Thoracic aorta (tissue), 2 donors: ENCODE results near the gene CHCHD2. TPM values are rescaled to one million over a fixed set of nuclear protein-coding genes. Genes with fewer than 3 reads are reported as not detected.
A peak's percentile ranks its signal among the peaks of the same experiment; 100 is the strongest.

Experiments used
- ATAC-seq: fragments of 150-250 bp; one replicate; pipeline ENCODE4 v1.8.0; 2017; ENCODE audit warnings: low read depth; ENCODE audit not compliant: insufficient number of reproducible peaks, low FRiP score
- DNase-seq: peaks from one replicate; pipeline ENCODE4 v3.0.0-alpha.2; 2020; ENCODE audit warnings: low spot score
- H3K27ac ChIP-seq, 2 donors: fragments of 200-600 bp; sonication (generic); 1 replicate in 1 of 2; 2 replicates in 1 of 2; pipeline ENCODE4 v1.5.1; 2016; ENCODE audit warnings: mild to moderate bottlenecking in 2 of 2, moderate library complexity in 2 of 2
- H3K27me3 ChIP-seq: fragments of 200-600 bp; sonication (generic); replicated peaks from 2 replicates; pipeline ENCODE4 v1.6.0; 2016; ENCODE audit warnings: mild to moderate bottlenecking; ENCODE audit not compliant: insufficient read depth
- H3K36me3 ChIP-seq: fragments of 200-600 bp; sonication (generic); one replicate; pipeline ENCODE4 v1.5.1; 2016
- H3K4me1 ChIP-seq, 2 donors: fragments of 200-600 bp; sonication (generic); 1 replicate in 1 of 2; 2 replicates in 1 of 2; pipeline versions ENCODE4 v1.5.1 to v1.6.0; 2016; ENCODE audit warnings: low read depth in 2 of 2, mild to moderate bottlenecking in 1 of 2; ENCODE audit not compliant: control insufficient read depth in 1 of 2
- H3K4me3 ChIP-seq: fragments of 200-600 bp; sonication (generic); 2 replicates; pipeline ENCODE4 v1.5.1; 2016; ENCODE audit warnings: mild to moderate bottlenecking
- H3K9me3 ChIP-seq: fragments of 200-600 bp; sonication (generic); 2 replicates; pipeline ENCODE4 v1.5.1; 2016
- total RNA-seq, 2 donors: library from RNA; depleted of rRNA; stranded (reverse); fragments of >200 nt; gene quantifications; one replicate each; pipeline versions ENCODE4 v1.1.0 to v1.2.3, GENCODE V29; 2016
- TF ChIP-seq, protein P1 (sequence below): fragments of 200-600 bp; sonication (generic); IDR thresholded peaks from one replicate; pipeline ENCODE4 v1.5.1; 2019; ENCODE audit warnings: antibody characterized with exemption

CHCHD2 gene
- total RNA-seq, 2 donors from 2014 or later: 220 to 311 TPM

DNA sequence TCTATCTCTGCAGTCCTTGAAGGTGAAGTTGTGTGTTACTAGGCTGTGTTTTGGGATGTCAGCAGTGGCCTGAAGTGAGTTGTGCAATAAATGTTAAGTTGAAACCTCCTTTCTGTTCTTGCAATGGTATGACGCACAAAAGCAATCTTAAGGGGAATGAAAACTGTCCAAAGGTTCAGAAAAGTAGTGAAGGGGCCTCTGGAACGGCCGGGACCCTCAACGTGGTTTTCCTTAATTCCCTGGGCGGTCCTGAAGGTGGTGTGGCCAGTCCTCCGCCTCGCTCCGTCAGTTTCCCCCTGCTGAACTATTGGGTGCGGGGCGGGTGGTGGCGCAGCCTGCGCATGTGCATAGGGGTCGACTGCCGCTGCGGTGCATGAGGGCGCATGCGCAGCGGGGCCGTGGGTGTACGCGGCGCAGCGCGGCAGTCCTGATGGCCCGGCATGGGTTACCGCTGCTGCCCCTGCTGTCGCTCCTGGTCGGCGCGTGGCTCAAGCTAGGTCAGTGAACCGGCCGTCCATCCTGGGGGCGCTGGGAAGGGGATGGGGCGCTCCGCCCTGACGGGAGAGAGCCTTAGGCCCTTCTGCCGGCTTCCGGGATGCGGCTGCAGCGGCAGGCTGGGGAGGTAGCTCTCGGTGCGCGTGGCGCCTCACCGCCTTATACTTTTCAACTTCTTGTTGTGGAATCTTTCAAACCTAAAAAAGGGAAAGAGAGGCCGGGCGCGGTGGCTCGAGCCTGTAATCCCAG is 42.2 kb downstream of the CHCHD2 start, which contains the start of gene SUMF2:
TSS of gene SUMF2 (plus strand) at position 405 of the 744 bp plus-strand sequence. CDS start at position 431, 26 bp downstream.
- peak within 1 kb of the TSS; percentile 96 for H3K4me3 ChIP-seq
- H3K36me3 ChIP-seq: peaks cover 25% of the 10 kb centered on the region
- peaks cover 8 to 21% of the 10 kb centered on the region in 2 donors for H3K4me1 ChIP-seq
- no peaks in the 10 kb centered on the region for H3K9me3 ChIP-seq
- TF ChIP-seq, protein P1, sequence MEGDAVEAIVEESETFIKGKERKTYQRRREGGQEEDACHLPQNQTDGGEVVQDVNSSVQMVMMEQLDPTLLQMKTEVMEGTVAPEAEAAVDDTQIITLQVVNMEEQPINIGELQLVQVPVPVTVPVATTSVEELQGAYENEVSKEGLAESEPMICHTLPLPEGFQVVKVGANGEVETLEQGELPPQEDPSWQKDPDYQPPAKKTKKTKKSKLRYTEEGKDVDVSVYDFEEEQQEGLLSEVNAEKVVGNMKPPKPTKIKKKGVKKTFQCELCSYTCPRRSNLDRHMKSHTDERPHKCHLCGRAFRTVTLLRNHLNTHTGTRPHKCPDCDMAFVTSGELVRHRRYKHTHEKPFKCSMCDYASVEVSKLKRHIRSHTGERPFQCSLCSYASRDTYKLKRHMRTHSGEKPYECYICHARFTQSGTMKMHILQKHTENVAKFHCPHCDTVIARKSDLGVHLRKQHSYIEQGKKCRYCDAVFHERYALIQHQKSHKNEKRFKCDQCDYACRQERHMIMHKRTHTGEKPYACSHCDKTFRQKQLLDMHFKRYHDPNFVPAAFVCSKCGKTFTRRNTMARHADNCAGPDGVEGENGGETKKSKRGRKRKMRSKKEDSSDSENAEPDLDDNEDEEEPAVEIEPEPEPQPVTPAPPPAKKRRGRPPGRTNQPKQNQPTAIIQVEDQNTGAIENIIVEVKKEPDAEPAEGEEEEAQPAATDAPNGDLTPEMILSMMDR: peak; percentile 33
- DNase-seq (peak; percentile 60), ATAC-seq (peak; percentile 83)
- no peaks in the 10 kb centered on the region for H3K27me3 ChIP-seq
- H3K27ac ChIP-seq: peak within 1 kb of the TSS; percentile 90 to 92

DNA sequence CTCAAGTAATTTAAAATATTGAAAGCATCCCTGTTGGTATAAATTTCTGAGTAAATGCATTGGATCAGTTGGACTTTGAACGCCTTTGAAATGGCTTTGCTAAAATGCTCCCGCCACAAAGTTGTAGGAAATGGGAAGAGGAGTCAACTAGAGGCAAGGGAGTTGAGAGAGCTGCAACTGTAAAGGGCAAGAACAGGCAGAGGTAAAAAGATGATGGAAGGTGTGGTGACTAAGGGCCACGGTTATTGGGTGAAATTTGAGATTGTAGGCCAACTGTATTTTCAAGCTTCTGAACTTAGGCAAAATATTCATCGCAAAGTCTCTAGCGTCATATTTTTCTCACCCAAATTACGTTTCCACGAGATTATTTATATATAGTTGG is 42.8 kb downstream of the CHCHD2 start:
- peaks cover 22% of the 10 kb centered on the region for H3K36me3 ChIP-seq
- no peak for DNase-seq
- TF ChIP-seq, protein P1: no peak
- peaks cover 8 to 21% of the 10 kb centered on the region in 2 donors for H3K4me1 ChIP-seq
- peak overlapping the region; percentile 96 for H3K4me3 ChIP-seq
- H3K9me3 ChIP-seq: no peaks in the 10 kb centered on the region
- H3K27ac ChIP-seq: peak overlapping the region; percentile 90 to 92
- H3K27me3 ChIP-seq: no peaks in the 10 kb centered on the region
- no peak for ATAC-seq

DNA sequence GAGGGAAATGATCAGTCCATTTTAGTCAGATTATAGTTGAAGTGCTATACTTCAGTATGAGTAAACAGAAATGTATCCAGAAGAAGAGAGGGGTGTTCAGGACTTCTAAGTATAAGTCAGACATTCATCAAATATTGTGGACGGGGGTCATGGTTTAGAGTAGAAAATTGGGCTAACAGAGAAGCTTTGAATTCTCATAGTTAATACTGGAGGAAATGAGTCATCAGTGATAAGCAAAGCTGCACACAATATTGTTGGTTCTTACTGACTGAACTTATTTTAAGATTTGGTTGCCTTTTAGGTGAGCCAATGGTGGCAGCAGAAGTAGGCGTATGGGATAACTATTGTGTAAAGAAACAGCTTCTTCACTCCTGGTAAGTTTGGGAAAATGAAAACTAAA is 43.9 kb downstream of the CHCHD2 start:
- Histone ChIP-seq H3K4me1 (peaks cover 8 to 21% of the 10 kb centered on the region in 2 donors), H3K27ac (peak overlapping the region in 1 of 2 donors; percentile 57), H3K9me3 (no peaks in the 10 kb centered on the region), H3K27me3 (no peaks in the 10 kb centered on the region), H3K36me3 (peaks cover 32% of the 10 kb centered on the region), H3K4me3 (no peak overlapping the region)
- TF ChIP-seq, protein P1: no peak
- ATAC-seq: no peak
- no peak for DNase-seq

DNA sequence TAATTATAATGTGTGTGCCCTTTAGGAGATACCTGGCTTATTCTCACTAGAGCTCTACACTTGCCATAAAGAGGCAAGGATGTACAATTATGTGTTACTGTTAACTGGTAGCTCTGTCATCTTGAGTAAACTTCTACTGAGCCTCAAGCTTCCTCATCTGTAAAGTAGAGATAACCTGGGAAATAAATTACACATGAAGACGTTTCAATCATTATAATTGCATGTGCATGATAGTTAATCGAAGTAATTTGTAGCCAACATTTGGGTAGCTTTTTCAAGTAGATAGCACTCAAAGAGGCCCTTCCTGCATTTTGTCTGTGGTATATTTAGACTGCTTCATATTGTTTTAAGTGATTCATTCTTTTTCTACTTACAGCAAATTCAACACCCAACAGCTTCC is 52.3 kb downstream of the CHCHD2 start:
- TF ChIP-seq, protein P1: no peak
- no peak for ATAC-seq
- peaks cover 14 to 28% of the 10 kb centered on the region in 2 donors for H3K4me1 ChIP-seq

DNA sequence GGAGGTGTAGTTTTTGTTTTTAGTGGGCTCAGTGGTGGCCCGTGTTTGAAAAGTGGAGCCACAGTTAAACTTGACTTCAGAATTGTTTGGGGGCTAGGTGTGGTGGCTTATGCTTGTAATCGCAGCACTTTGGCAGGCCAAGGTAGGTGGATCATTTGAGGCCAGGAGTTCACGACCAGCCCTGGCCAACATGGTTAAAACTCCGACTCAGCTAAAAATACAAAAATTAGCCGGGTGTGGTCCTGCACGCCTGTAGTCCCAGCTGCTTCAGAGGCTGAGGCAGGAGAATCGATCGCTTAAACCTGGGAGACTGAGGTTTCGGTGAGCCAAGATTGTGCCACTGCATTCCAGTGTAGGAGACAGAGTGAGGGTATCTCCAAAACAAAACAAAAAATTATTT is 52.9 kb downstream of the CHCHD2 start:
- Histone ChIP-seq H3K36me3 (peaks cover 50% of the 10 kb centered on the region), H3K4me1 (peaks cover 14 to 34% of the 10 kb centered on the region in 2 donors), H3K27me3 (no peaks in the 10 kb centered on the region)

More for the DNA sequence above, 52.3 kb downstream of the CHCHD2 start:
- Histone ChIP-seq H3K9me3 (no peaks in the 10 kb centered on the region), H3K27me3 (no peaks in the 10 kb centered on the region), H3K4me3 (no peak overlapping the region), H3K36me3 (peaks cover 51% of the 10 kb centered on the region), H3K27ac (no peak overlapping the region)
- no peak for DNase-seq

More for the DNA sequence above, 52.9 kb downstream of the CHCHD2 start:
- ATAC-seq (no peak), DNase-seq (no peak)
- H3K27ac ChIP-seq: peak overlapping the region in 1 of 2 donors; percentile 38
- no peak overlapping the region for H3K4me3 ChIP-seq
- H3K9me3 ChIP-seq: no peaks in the 10 kb centered on the region
- TF ChIP-seq, protein P1: no peak

Other genes with a start within 250 kb of the CHCHD2 start
- not detected for gene SEPTIN14, start 243.7 kb downstream of the CHCHD2 start, total RNA-seq
- gene ZNF713, start 219.0 kb downstream of the CHCHD2 start, total RNA-seq: 1 to 10 TPM; 3.1 to 6.5 TPM
- 10 to 100 TPM; 12.1 to 13.1 TPM for gene MRPS17, start 154.6 kb downstream of the CHCHD2 start, total RNA-seq
- gene NIPSNAP2, start 141.9 kb downstream of the CHCHD2 start, total RNA-seq: 10 to 100 TPM; 46.0 to 47.1 TPM
- gene PSPH, start 55.0 kb downstream of the CHCHD2 start, total RNA-seq: 1 to 10 TPM; 5.1 to 5.8 TPM
- gene CCT6A, start 54.7 kb downstream of the CHCHD2 start, total RNA-seq: 10 to 100 TPM; 41.8 to 96.9 TPM
- 100 to 1,000 TPM; 102 to 151 TPM for gene SUMF2, start 42.2 kb downstream of the CHCHD2 start, total RNA-seq
- gene PHKG1, start 13.5 kb downstream of the CHCHD2 start, total RNA-seq: 10 to 100 TPM in 1 of 2 donors, 1 to 10 TPM in 1; 6.0 to 10.9 TPM
- gene NUPR2, start 9.9 kb upstream of the CHCHD2 start, total RNA-seq: 1 to 10 TPM in 1 of 2 donors, not detected in 1; 1.1 TPM